Measurements from ENCODE around the gene FAM107B. TPM values are rescaled to one million over a fixed set of nuclear protein-coding genes. Genes with fewer than 3 reads are reported as not detected.

The FAM107B gene
- total RNA-seq, 2 donors from 2014 or later: 226 to 255 TPM

DNA sequence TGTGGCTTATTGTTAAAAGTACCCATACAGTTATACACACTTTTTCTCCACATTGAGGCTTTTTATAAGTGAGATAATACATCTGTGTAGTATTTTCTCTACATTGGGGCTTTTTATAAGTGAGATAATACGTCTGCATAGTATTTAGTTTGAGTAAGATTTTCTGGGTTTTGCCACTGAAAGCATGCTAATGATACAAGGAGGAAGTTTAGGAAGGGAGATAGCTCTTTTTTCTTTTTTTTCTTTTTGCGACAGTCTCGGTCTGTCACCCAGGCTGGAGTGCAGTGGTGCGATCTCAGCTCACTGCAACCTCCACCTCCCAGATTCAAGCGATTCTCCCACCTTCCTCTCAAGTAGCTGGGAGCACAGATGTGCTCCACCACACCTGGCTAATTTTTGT lies 13.3 kb downstream of the FAM107B start:
- no peaks in the 10 kb centered on the region for H3K9me3 Mint-ChIP-seq
- H3K4me3 Mint-ChIP-seq: no peak overlapping the region
- DNase-seq (ENCODE audit: low spot score): no peak
- peaks cover 0 to 2% of the 10 kb centered on the region in 2 donors for H3K27me3 Mint-ChIP-seq
- H3K4me1 Mint-ChIP-seq (ENCODE audit: low read depth in 2 of 2): peaks cover 14 to 17% of the 10 kb centered on the region in 2 donors
- no peak overlapping the region for H3K27ac Mint-ChIP-seq
- H3K36me3 Mint-ChIP-seq: no peaks in the 10 kb centered on the region
- ATAC-seq: no peak

DNA sequence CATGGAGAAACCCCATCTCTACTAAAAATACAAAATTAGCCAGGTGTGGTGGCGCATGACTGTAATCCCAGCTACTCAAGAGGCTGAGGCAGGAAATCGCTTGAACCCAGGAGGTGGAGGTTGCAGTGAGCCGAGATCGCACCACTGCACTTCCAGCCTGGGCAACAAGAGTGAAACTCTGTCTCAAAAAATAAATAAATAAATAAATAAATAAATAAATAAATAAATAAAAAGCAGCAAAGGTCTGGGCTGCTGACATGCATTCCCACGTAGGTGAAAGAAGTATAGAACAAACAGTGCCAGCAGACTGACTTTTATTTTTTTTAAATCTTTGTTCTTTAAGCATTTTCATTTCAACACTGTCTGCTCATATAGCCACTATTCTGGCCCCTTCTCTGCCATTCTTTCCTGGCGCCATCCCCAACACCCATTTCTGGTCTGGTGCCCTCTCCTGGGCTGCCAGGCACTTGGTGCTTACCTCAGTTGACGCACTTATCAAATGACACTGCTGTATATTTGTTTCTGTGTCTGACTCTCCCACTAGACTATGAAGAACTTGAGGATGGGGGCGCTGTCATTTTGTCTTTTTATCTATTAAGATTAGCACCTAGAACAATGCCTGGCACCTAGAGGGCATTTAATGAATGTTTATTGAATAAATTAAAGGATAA lies 15.6 kb downstream of the FAM107B start:
- ATAC-seq: no peak

DNA sequence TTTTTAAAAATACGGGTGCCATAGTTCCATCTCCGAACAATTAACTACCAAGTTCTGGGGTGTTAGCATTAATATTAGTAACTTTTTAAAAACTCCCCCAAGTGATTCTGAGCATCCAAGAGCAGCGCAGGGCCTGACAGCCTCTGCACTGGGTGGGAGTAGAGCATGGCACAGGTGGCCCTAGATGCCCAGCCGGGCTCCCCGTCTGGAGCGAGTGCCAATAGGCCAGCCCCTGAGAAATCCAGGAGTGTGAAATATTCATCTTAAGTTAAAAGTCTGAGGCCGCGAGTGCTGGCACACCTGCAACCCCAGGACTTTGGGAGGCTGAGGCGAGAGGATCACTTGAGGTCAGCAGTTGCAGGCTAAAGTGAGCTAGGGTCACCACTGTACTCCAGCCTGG lies 16.2 kb downstream of the FAM107B start:
- no peak for ATAC-seq
- Mint-ChIP-seq H3K36me3 (no peaks in the 10 kb centered on the region), H3K27me3 (no peaks in the 10 kb centered on the region), H3K4me3 (no peak overlapping the region), H3K4me1 (ENCODE audit: low read depth in 2 of 2) (peaks cover 14 to 17% of the 10 kb centered on the region in 2 donors), H3K27ac (no peak overlapping the region), H3K9me3 (no peaks in the 10 kb centered on the region)
- no peak for DNase-seq (ENCODE audit: low spot score)

More for the DNA sequence above, 15.6 kb downstream of the FAM107B start:
- no peak overlapping the region for H3K4me3 Mint-ChIP-seq
- no peaks in the 10 kb centered on the region for H3K36me3 Mint-ChIP-seq
- H3K4me1 Mint-ChIP-seq (ENCODE audit: low read depth in 2 of 2): peaks cover 14 to 17% of the 10 kb centered on the region in 2 donors
- H3K27me3 Mint-ChIP-seq: no peaks in the 10 kb centered on the region
- peak overlapping the region in 1 of 2 donors; percentile 56 for H3K27ac Mint-ChIP-seq
- H3K9me3 Mint-ChIP-seq: no peaks in the 10 kb centered on the region
- DNase-seq (ENCODE audit: low spot score): no peak

DNA sequence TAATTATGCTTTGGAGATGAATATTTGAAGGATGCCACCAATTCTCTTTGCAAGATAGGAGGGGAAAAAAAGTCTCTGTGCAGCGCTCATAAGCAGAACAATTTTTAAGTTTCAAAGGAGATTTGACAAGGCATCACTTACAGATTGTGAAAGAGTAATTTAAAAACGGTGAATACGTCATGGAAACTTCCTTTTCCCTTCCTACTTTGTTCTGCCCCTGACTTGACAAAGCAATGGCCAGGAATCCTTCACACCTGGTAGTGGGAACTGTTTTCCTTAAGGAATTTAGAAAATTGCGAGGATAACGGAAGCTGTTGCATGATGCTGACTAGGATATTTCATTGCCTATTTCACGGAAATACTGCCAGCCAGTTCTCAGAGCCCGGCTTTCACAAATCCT lies 16.7 kb downstream of the FAM107B start:
- peak overlapping the region; percentile 64 for H3K4me3 Mint-ChIP-seq
- ATAC-seq (no peak), DNase-seq (ENCODE audit: low spot score) (no peak)
- no peaks in the 10 kb centered on the region for H3K9me3 Mint-ChIP-seq
- H3K27me3 Mint-ChIP-seq: no peaks in the 10 kb centered on the region
- H3K4me1 Mint-ChIP-seq (ENCODE audit: low read depth in 2 of 2): peaks cover 14 to 17% of the 10 kb centered on the region in 2 donors
- H3K27ac Mint-ChIP-seq: peak overlapping the region; percentile 85 to 90
- no peaks in the 10 kb centered on the region for H3K36me3 Mint-ChIP-seq

DNA sequence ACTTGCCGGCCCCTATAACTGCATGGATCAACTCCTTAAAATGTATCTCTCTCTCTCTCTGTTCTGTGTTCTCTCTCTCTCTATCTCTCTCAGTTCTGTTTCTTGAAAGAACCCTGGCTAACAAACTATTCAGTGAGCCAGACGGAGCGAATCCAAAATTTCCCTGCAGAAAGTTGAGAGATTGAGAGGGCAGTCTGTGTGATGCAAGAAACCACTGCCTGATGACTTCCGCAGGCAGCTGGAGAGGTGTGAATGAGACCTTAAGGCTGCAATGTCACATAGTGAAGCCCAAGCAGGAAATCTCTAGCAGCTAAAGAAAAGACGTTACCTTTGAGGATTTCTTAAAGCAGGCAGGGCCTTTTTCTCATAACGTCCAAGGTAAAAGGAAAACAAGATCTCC lies 17.3 kb downstream of the FAM107B start:
- peak; percentile 74 for DNase-seq (ENCODE audit: low spot score)
- H3K4me3 Mint-ChIP-seq: peak overlapping the region; percentile 64
- H3K27ac Mint-ChIP-seq: peak overlapping the region; percentile 85 to 90
- no peaks in the 10 kb centered on the region for H3K9me3 Mint-ChIP-seq
- H3K27me3 Mint-ChIP-seq: no peaks in the 10 kb centered on the region
- ATAC-seq: peak; percentile 93 to 94
- H3K4me1 Mint-ChIP-seq (ENCODE audit: low read depth in 2 of 2): peaks cover 14 to 17% of the 10 kb centered on the region in 2 donors
- no peaks in the 10 kb centered on the region for H3K36me3 Mint-ChIP-seq

DNA sequence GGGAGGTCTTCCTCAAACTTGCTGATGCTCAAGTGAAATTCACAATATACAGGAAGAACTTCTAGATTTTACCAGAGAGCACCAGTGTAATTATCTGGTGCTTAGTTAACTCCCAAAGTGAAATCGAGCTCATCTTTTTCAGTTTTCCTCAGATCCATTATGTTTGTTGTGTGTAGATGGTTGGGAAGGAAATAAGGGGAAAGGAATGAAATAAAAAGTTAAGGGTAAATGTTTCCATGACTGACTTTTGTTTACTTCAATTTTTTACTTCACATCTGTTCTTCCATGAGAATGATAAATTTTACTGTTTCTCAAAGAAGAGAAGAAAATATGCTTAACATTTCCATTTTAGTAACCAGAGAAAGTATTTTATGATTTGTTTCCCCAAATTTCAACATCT lies 21.3 kb downstream of the FAM107B start:
- Mint-ChIP-seq H3K9me3 (no peaks in the 10 kb centered on the region), H3K4me1 (ENCODE audit: low read depth in 2 of 2) (peaks cover 17 to 22% of the 10 kb centered on the region in 2 donors), H3K27ac (peak overlapping the region in 1 of 2 donors; percentile 71), H3K36me3 (no peaks in the 10 kb centered on the region), H3K27me3 (peaks cover 0 to 2% of the 10 kb centered on the region in 2 donors), H3K4me3 (no peak overlapping the region)
- ATAC-seq: no peak
- DNase-seq (ENCODE audit: low spot score): no peak

DNA sequence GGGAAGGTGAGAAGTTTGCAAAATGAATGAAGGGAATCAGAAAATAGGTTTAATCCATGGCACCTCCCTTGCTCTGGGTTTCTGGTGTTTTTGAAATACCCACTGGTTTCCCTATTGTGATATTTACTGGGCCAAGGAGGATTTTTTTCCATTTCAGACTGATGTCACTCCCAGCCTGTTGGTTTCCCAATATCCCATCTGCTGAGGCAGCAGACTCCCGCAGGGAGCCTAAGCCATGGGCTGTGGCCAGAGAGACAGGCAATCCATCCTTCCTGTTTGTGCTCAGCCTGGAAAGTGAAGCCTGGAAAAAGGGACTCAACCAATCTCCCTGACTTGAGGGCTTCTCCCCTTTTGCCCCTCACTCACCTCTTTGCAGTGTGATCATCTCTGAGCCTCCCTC lies 22.8 kb downstream of the FAM107B start:
- Mint-ChIP-seq H3K9me3 (peaks cover 2% of the 10 kb centered on the region), H3K27ac (no peak overlapping the region), H3K4me1 (ENCODE audit: low read depth in 2 of 2) (peaks cover 4 to 15% of the 10 kb centered on the region in 2 donors), H3K36me3 (no peaks in the 10 kb centered on the region), H3K4me3 (no peak overlapping the region), H3K27me3 (peaks cover 0 to 5% of the 10 kb centered on the region in 2 donors)
- ATAC-seq (no peak), DNase-seq (ENCODE audit: low spot score) (no peak)

DNA sequence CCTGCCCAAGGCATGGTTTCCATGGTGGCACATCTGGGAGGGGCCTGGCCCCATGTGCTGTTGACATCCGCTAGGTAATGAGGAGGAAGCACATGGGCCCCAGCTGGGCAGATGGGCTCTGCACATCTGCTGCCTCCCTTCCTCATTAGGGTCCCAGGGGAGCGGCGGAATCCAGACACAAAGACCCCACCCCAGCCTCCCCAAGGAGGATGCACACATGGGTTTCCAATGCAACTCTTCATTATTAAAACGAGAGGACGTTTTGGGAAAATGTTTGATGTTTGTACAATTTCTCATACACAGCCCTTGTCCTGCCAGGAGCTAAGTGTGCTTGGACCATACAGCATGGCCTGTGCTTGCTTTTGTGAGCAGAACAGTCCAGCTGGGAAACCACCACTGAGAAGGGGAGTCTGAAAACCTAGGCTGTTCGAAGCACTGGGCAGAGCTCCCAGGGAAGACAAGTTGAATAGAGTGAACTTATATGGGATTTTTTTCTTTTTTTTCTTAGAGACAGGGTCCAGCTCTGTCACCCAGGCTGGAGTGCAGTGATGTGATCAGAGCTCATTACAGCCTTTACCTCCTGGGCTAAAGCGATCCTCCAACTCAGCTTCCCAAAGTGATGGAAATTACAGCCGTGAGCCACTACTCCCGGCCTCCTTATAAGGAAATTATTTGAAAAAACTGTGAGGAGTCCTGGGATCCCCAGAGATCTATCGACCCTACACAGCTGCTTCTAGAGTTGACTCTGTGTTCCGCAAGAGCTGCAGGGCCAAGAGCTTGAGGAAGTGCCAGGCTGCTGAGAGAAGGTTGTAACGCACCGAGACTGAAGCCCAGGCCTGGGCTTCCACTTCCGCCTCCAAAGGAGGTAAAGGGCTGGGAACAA lies 23.4 kb downstream of the FAM107B start:
- H3K4me1 Mint-ChIP-seq (ENCODE audit: low read depth in 2 of 2): peaks cover 0 to 11% of the 10 kb centered on the region in 2 donors
- H3K36me3 Mint-ChIP-seq: no peaks in the 10 kb centered on the region
- peaks cover 0 to 5% of the 10 kb centered on the region in 2 donors for H3K27me3 Mint-ChIP-seq
- H3K4me3 Mint-ChIP-seq: no peak overlapping the region
- peaks cover 6% of the 10 kb centered on the region for H3K9me3 Mint-ChIP-seq
- ATAC-seq: no peak
- DNase-seq (ENCODE audit: low spot score): no peak
- H3K27ac Mint-ChIP-seq: no peak overlapping the region

DNA sequence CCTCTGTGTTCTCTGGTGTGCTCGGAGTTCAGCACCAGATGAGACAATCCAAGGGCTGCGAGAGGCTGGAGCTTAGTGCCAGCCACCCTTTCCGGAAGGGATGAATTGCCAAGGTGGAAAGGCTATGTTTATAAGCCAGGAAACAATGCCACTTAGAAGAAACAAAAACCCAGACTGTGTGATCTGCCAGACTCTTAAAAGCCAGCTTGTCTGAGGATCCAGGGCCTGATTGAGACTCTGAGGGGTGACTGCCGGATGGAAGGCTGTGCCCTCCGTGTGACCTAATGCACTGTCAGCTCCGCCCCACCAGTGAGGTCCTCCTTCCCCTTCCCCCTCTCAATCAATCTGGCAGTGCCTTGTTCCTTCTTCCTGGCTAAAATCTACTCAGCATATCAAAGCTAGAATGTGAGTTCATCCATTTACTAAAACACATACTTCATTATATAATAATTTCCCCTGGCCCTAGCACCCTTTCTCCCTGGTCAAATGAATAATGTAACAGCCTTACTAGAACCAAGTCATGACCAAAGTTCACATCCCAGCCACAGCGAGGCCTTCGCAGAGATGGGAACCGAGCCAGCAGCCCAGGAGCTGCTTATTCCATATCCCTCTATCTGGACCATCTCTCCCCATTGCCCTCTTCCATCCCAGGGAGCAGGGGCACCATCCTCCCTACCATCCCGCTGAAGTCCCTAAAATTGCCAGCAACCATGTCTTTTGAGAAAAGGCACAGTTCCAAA lies 25.5 kb downstream of the FAM107B start:
- H3K36me3 Mint-ChIP-seq: peaks cover 6% of the 10 kb centered on the region
- H3K9me3 Mint-ChIP-seq: peaks cover 6% of the 10 kb centered on the region
- peaks cover 0 to 8% of the 10 kb centered on the region in 2 donors for H3K27me3 Mint-ChIP-seq
- ATAC-seq (no peak), DNase-seq (ENCODE audit: low spot score) (no peak)
- H3K4me1 Mint-ChIP-seq (ENCODE audit: low read depth in 2 of 2): peaks cover 0 to 11% of the 10 kb centered on the region in 2 donors
- H3K4me3 Mint-ChIP-seq: no peak overlapping the region
- H3K27ac Mint-ChIP-seq: peak overlapping the region in 1 of 2 donors; percentile 15

DNA sequence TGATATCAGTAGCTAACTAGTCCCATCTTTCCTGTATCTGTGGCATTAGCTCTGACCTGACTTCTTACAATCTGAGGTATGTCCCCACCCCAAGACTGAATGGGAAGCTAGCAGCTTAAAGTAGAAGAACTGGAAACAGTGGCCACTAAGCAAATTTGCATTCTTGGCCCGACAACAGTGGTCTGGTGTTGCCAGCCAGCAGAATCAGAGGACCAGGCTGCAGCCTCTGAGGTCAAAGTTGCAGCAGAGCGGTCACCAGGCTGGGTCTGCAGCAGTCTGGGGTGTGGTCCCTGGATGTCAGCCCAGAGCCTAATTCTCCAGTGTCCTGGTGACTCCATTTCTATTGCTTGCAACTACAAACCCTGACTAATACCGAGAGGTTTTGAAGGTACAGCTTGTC lies 26.3 kb downstream of the FAM107B start:
- ATAC-seq: no peak
- Mint-ChIP-seq H3K4me1 (ENCODE audit: low read depth in 2 of 2) (peaks cover 0 to 11% of the 10 kb centered on the region in 2 donors), H3K27ac (no peak overlapping the region), H3K36me3 (peaks cover 6% of the 10 kb centered on the region), H3K27me3 (peaks cover 0 to 8% of the 10 kb centered on the region in 2 donors), H3K4me3 (no peak overlapping the region), H3K9me3 (peaks cover 6% of the 10 kb centered on the region)
- DNase-seq (ENCODE audit: low spot score): no peak

DNA sequence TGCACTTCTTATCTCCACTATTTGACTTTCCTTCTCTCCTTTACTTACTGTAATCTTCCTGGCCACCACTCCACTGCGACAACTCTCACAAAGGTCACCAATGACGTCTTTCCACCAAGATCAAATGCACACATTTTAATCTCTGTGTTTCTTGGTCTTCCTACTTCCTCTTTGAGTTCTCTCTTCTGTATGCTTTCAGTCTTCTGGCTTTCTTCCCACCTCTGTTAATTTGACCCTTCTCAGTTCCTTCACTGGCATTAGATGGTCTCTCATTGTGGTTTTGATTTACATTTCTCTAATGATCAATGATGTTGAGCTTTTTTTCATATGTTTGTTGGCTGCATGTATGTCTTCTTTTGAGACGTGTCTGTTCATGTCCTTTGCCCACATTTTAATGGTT lies 31.9 kb downstream of the FAM107B start:
- H3K27me3 Mint-ChIP-seq: peaks cover 0 to 6% of the 10 kb centered on the region in 2 donors
- DNase-seq (ENCODE audit: low spot score) (no peak), ATAC-seq (no peak)
- peaks cover 10 to 11% of the 10 kb centered on the region in 2 donors for H3K4me1 Mint-ChIP-seq (ENCODE audit: low read depth in 2 of 2)
- peaks cover 6% of the 10 kb centered on the region for H3K36me3 Mint-ChIP-seq
- H3K27ac Mint-ChIP-seq: no peak overlapping the region
- no peak overlapping the region for H3K4me3 Mint-ChIP-seq
- peaks cover 6% of the 10 kb centered on the region for H3K9me3 Mint-ChIP-seq

DNA sequence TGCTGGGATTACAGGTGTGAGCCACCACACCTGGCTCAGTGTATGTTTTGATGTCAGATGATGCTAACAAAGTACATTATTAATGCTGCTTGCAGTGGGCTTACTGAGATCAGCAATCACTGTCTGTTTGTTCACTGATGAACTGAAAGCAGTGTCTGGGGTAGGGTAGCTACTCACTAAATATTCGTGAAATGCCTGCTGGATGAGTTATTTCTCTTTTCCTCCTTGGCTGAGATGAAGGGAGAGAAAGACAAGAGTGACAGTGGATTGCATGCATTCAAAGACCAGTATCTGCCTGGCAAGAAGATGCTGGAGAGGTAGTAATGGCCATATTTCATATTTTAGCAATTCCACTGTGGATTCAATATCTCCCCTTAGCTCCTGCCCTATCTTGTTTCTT lies 32.3 kb downstream of the FAM107B start:
- DNase-seq (ENCODE audit: low spot score) (no peak), ATAC-seq (no peak)
- H3K27me3 Mint-ChIP-seq: peaks cover 0 to 6% of the 10 kb centered on the region in 2 donors
- peaks cover 6% of the 10 kb centered on the region for H3K36me3 Mint-ChIP-seq
- peaks cover 6% of the 10 kb centered on the region for H3K9me3 Mint-ChIP-seq
- no peak overlapping the region for H3K4me3 Mint-ChIP-seq
- no peak overlapping the region for H3K27ac Mint-ChIP-seq
- peaks cover 9 to 11% of the 10 kb centered on the region in 2 donors for H3K4me1 Mint-ChIP-seq (ENCODE audit: low read depth in 2 of 2)

DNA sequence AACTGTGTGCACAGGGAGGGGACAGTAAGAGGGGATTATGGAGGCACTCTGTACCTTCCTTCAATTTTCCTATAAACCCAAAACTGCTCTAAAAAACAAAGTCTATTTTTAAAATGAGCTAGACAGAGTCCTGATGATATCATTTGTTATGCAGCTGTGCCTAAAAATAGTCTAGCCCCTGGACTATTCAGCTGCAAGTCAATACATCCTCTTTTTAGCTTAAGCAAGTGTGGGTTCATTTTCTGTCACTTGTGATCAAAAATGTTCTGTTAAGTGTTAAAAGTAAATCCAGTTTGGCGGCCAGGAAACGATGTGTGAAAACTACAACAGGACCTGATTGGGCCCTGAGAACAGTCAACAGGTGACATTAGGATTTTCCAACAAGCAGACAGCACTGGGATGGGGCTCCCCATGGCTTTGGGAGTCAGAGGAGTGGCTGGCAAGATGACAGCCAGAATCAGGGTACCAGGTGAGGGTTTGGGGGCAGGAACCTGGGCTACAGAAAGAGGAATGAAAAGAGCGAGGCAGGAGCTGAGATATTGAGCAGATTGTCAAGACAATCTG lies 33.9 kb downstream of the FAM107B start:
- H3K36me3 Mint-ChIP-seq: peaks cover 6% of the 10 kb centered on the region
- peaks cover 9 to 11% of the 10 kb centered on the region in 2 donors for H3K4me1 Mint-ChIP-seq (ENCODE audit: low read depth in 2 of 2)
- H3K9me3 Mint-ChIP-seq: no peaks in the 10 kb centered on the region
- DNase-seq (ENCODE audit: low spot score) (no peak), ATAC-seq (no peak)
- H3K27me3 Mint-ChIP-seq: peaks cover 0 to 3% of the 10 kb centered on the region in 2 donors
- no peak overlapping the region for H3K4me3 Mint-ChIP-seq
- no peak overlapping the region for H3K27ac Mint-ChIP-seq
